ENCODE measurements around the gene NEDD4L.

The NEDD4L gene

DNA sequence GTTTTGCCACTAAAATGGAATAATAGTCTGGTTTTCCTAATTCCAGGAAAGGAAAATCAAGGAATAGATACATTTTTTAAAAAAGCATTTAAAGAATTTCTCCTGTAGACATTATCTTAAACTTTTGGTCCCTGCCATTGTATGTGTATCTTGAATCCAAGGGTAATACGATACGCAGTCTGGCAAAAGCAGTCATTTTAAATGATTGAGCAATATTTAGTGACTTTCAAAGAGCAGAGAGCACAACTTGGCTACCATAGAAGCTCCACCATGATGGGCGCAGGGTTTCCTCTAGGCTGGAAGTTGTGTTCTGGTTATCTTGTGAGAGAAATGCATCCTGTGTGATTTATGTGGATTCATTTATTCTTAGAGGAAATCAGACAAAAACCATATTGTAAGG lies 92.9 kb downstream of the NEDD4L start:
- Histone ChIP-seq H3K4me3 (ENCODE audit: low read length) (no peak overlapping the region), H3K27me3 (ENCODE audit: control insufficient read depth, insufficient read depth, low read length) (no peaks in the 10 kb centered on the region), H3K9me3 (ENCODE audit: control insufficient read depth, low read length) (no peaks in the 10 kb centered on the region), H3K4me1 (ENCODE audit: control insufficient read depth, insufficient read depth, low read length) (peaks cover 32% of the 10 kb centered on the region), H3K9ac (ENCODE audit: low read length) (no peak overlapping the region), H3K36me3 (ENCODE audit: control insufficient read depth, insufficient read depth, low read length) (no peaks in the 10 kb centered on the region)

DNA sequence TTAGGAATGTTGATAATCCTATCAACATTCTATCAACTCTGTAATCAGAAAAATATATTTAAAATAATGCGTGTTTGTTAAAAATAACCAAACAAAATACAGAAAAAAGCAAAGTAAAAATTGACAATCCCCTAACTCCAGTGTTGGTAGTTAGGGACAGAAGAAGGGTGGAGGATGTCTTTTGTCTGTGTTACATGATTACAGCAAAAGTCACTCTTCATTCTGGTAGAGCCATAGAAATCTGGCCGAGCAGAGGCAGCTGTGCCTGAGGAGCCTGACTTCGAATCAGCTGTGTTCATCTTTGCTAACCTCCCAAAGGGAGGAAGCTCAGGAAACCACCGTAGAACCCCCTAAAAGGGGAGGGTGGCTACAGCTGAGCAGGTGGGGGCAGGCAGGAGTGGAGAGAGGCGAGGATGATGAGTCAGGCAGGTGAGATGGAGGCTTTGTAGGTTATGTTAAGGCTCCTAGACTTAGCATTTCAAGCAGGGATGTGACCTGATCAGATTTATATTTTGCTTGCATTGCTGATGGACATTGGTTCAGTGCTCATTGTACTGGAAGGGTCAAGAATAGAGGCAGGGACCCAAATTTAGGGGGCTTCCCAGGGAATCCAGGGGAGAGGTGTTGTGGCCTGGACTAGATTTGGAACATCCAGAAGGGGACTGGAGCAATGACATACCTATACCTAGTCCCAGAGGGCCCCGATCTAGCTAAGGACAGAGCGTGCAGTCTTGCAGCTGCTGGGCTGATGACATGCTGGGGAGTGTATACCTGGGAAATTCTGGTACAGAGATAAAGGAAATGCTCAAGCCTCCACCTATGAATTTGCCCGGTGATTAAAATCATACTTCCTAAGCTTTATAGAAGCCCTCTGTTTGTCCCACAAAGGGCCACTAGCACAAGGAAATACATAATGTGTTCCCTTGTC lies 95.7 kb downstream of the NEDD4L start:
- no peaks in the 10 kb centered on the region for H3K27me3 ChIP-seq (ENCODE audit: control insufficient read depth, insufficient read depth, low read length)
- H3K4me3 ChIP-seq (ENCODE audit: low read length), result no peak overlapping the region
- peaks cover 38% of the 10 kb centered on the region for H3K4me1 ChIP-seq (ENCODE audit: control insufficient read depth, insufficient read depth, low read length)
- no peak overlapping the region for H3K9ac ChIP-seq (ENCODE audit: low read length)
- H3K9me3 ChIP-seq (ENCODE audit: control insufficient read depth, low read length), result no peaks in the 10 kb centered on the region
- H3K36me3 ChIP-seq (ENCODE audit: control insufficient read depth, insufficient read depth, low read length), result no peaks in the 10 kb centered on the region

- H3K27me3 ChIP-seq (ENCODE audit: control insufficient read depth, insufficient read depth, low read length), result no peaks in the 10 kb centered on the region
- no peaks in the 10 kb centered on the region for H3K36me3 ChIP-seq (ENCODE audit: control insufficient read depth, insufficient read depth, low read length)
- peaks cover 36% of the 10 kb centered on the region for H3K4me1 ChIP-seq (ENCODE audit: control insufficient read depth, insufficient read depth, low read length)
- H3K9me3 ChIP-seq (ENCODE audit: control insufficient read depth, low read length), result no peaks in the 10 kb centered on the region
- no peak overlapping the region for H3K9ac ChIP-seq (ENCODE audit: low read length)
- H3K4me3 ChIP-seq (ENCODE audit: low read length), result no peak overlapping the region
Measured at GRCh38 chr18:58140387-58141325, 96.6 kb downstream of the NEDD4L start.

- no peak overlapping the region for H3K4me3 ChIP-seq (ENCODE audit: low read length)
- H3K27me3 ChIP-seq (ENCODE audit: control insufficient read depth, insufficient read depth, low read length), result no peaks in the 10 kb centered on the region
- no peak overlapping the region for H3K9ac ChIP-seq (ENCODE audit: low read length)
- H3K36me3 ChIP-seq (ENCODE audit: control insufficient read depth, insufficient read depth, low read length), result no peaks in the 10 kb centered on the region
- no peaks in the 10 kb centered on the region for H3K9me3 ChIP-seq (ENCODE audit: control insufficient read depth, low read length)
- H3K4me1 ChIP-seq (ENCODE audit: control insufficient read depth, insufficient read depth, low read length), result peaks cover 19% of the 10 kb centered on the region
Measured at GRCh38 chr18:58143386-58143785, 99.4 kb downstream of the NEDD4L start.

DNA sequence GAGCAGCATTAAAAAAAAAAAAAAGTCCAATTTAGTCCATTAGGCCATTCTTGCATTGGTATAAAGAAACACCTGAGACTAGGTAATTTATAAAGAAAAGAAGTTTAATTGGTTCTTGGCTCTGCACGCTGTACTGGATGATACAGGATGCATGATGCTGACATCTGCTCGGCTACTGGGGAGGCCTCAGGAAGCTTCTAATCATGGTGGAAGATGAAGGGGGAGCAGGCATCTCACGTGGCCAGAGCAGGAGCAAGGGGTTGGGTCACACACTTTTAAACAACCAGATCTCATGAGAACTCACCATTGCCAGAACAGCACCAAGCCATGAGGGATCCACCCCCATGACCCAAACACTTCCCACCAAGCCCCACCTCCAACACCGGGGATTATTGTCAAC lies 100.1 kb downstream of the NEDD4L start:
- Histone ChIP-seq H3K9me3 (ENCODE audit: control insufficient read depth, low read length) (no peaks in the 10 kb centered on the region), H3K27me3 (ENCODE audit: control insufficient read depth, insufficient read depth, low read length) (no peaks in the 10 kb centered on the region), H3K36me3 (ENCODE audit: control insufficient read depth, insufficient read depth, low read length) (no peaks in the 10 kb centered on the region), H3K4me3 (ENCODE audit: low read length) (no peak overlapping the region), H3K4me1 (ENCODE audit: control insufficient read depth, insufficient read depth, low read length) (peaks cover 23% of the 10 kb centered on the region), H3K9ac (ENCODE audit: low read length) (no peak overlapping the region)

- peaks cover 25% of the 10 kb centered on the region for H3K4me1 ChIP-seq (ENCODE audit: control insufficient read depth, insufficient read depth, low read length)
- no peaks in the 10 kb centered on the region for H3K27me3 ChIP-seq (ENCODE audit: control insufficient read depth, insufficient read depth, low read length)
- no peak overlapping the region for H3K9ac ChIP-seq (ENCODE audit: low read length)
- no peaks in the 10 kb centered on the region for H3K9me3 ChIP-seq (ENCODE audit: control insufficient read depth, low read length)
- no peaks in the 10 kb centered on the region for H3K36me3 ChIP-seq (ENCODE audit: control insufficient read depth, insufficient read depth, low read length)
- no peak overlapping the region for H3K4me3 ChIP-seq (ENCODE audit: low read length)
Measured at GRCh38 chr18:58144671-58145285, 100.8 kb downstream of the NEDD4L start.

- H3K4me3 ChIP-seq (ENCODE audit: low read length), result no peak overlapping the region
Measured at GRCh38 chr18:58146099-58146498, 102.1 kb downstream of the NEDD4L start.

DNA sequence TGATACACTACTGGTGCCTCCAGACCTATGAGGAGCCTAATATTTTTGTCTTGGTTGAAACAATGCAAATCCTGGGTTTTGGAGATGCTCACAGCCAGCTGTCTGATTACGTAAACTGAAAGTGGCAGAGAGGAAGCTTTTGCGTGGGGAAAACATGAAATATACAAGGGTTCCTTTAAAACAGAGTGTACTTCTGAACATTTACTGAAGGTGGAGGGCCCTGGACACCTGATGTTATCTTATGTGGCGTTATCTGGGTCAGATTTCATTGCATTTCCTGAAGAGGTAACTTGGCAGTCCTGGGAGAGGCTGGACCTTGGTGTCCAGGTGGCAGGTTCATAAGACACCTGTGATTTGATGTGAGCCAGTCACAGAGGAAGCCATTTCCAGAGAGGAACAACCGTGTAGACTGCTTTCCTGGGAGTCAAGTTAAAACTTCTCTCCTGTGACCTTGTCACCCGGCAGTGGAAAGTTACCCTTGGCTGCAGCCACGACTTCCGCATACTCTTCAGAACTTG lies 105.0 kb downstream of the NEDD4L start:
- H3K9ac ChIP-seq (ENCODE audit: low read length), result no peak overlapping the region
- H3K9me3 ChIP-seq (ENCODE audit: control insufficient read depth, low read length), result no peaks in the 10 kb centered on the region
- H3K4me1 ChIP-seq (ENCODE audit: control insufficient read depth, insufficient read depth, low read length), result peaks cover 23% of the 10 kb centered on the region
- H3K36me3 ChIP-seq (ENCODE audit: control insufficient read depth, insufficient read depth, low read length), result no peaks in the 10 kb centered on the region
- H3K4me3 ChIP-seq (ENCODE audit: low read length), result no peak overlapping the region
- H3K27me3 ChIP-seq (ENCODE audit: control insufficient read depth, insufficient read depth, low read length), result no peaks in the 10 kb centered on the region

More at GRCh38 chr18:58146099-58146498, 102.1 kb downstream of the NEDD4L start:
- no peaks in the 10 kb centered on the region for H3K27me3 ChIP-seq (ENCODE audit: control insufficient read depth, insufficient read depth, low read length)
- H3K9ac ChIP-seq (ENCODE audit: low read length), result no peak overlapping the region
- H3K4me1 ChIP-seq (ENCODE audit: control insufficient read depth, insufficient read depth, low read length), result peaks cover 22% of the 10 kb centered on the region
- H3K9me3 ChIP-seq (ENCODE audit: control insufficient read depth, low read length), result no peaks in the 10 kb centered on the region
- H3K36me3 ChIP-seq (ENCODE audit: control insufficient read depth, insufficient read depth, low read length), result no peaks in the 10 kb centered on the region

DNA sequence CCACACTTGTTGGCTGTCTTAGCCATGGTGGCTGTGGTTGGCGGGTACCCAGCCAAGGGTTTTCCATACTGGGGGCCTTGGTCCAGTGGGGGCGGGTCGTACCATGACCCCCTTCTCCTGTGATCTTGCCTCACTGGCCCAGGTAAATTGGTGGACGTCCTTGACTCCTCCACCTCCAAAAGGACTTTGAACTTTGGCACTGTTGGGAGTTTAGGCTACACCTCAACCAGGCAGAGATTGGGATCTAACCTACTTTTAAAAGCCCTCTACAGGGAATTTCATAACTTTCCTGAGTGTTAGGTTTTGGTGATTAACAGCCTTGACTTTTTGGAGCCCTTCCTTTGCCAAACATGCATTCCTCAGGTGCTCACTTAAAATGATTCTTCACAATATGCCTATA lies 106.7 kb downstream of the NEDD4L start:
- no peaks in the 10 kb centered on the region for H3K9me3 ChIP-seq (ENCODE audit: control insufficient read depth, low read length)
- H3K27me3 ChIP-seq (ENCODE audit: control insufficient read depth, insufficient read depth, low read length), result no peaks in the 10 kb centered on the region
- H3K4me1 ChIP-seq (ENCODE audit: control insufficient read depth, insufficient read depth, low read length), result peaks cover 15% of the 10 kb centered on the region
- no peak overlapping the region for H3K4me3 ChIP-seq (ENCODE audit: low read length)
- no peaks in the 10 kb centered on the region for H3K36me3 ChIP-seq (ENCODE audit: control insufficient read depth, insufficient read depth, low read length)
- H3K9ac ChIP-seq (ENCODE audit: low read length), result no peak overlapping the region

DNA sequence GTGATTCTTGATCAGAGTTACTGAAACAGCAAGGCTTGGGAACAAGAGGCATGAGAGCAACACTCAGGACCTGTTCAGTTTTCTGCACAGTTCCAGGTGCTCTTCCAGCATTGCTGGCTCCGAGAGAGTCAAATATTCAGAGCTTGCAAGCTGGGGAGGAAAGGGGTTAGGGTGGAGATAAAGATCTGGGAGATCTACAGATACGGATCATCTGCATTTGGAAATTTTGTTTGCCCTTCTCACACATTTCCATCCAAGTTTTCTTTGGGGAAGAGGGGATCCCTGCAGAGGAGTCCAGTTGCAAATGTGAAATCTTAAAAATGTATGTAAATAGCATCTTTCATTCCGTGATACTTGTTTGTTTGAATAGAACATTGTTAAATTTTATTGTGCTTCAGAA lies 108.2 kb downstream of the NEDD4L start:
- Histone ChIP-seq H3K4me3 (ENCODE audit: low read length) (no peak overlapping the region), H3K9me3 (ENCODE audit: control insufficient read depth, low read length) (no peaks in the 10 kb centered on the region), H3K4me1 (ENCODE audit: control insufficient read depth, insufficient read depth, low read length) (peaks cover 23% of the 10 kb centered on the region), H3K36me3 (ENCODE audit: control insufficient read depth, insufficient read depth, low read length) (no peaks in the 10 kb centered on the region), H3K9ac (ENCODE audit: low read length) (no peak overlapping the region), H3K27me3 (ENCODE audit: control insufficient read depth, insufficient read depth, low read length) (no peaks in the 10 kb centered on the region)

- Histone ChIP-seq H3K27me3 (ENCODE audit: control insufficient read depth, insufficient read depth, low read length) (no peaks in the 10 kb centered on the region), H3K36me3 (ENCODE audit: control insufficient read depth, insufficient read depth, low read length) (no peaks in the 10 kb centered on the region), H3K9me3 (ENCODE audit: control insufficient read depth, low read length) (no peaks in the 10 kb centered on the region), H3K4me1 (ENCODE audit: control insufficient read depth, insufficient read depth, low read length) (peaks cover 23% of the 10 kb centered on the region), H3K4me3 (ENCODE audit: low read length) (no peak overlapping the region), H3K9ac (ENCODE audit: low read length) (no peak overlapping the region)
Measured at GRCh38 chr18:58152891-58153290, 108.9 kb downstream of the NEDD4L start.
